A549 (cell line): ENCODE measurements around the gene COQ10A. TPM values are rescaled to one million over a fixed set of nuclear protein-coding genes. Genes with fewer than 3 reads are reported as not detected.

ENCODE experiments used
- ATAC-seq, 2 experiments: fragments of 200-7000 bp in 1 of 2; fragments of >200 bp in 1 of 2; cut with Nextera tagmentation in 1 of 2; cut with Tn5 transposase in 1 of 2; 3 replicates each; pipeline versions ENCODE4 v1.8.0 to v1.9.1; 2018 to 2020; ENCODE audit warnings: mild to moderate bottlenecking in 1 of 2, moderate library complexity in 1 of 2
- CTCF ChIA-PET: fragments of 300-600 bp; sonication (Branson Sonifier 250); formaldehyde crosslinking; extraction: SDS; loops from one replicate; lab custom pipeline; 2021; ENCODE audit warnings: antibody characterized with exemption, inconsistent platforms; lab: Yijun Ruan, JAX
- POLR2A ChIA-PET: fragments of 350-600 bp; formaldehyde crosslinking; extraction: SDS; loops from one replicate; lab custom pipeline; 2021; ENCODE audit warnings: antibody characterized with exemption, inconsistent platforms; lab: Yijun Ruan, JAX
- DNase-seq, 2 experiments: peaks; one replicate each; pipeline versions ENCODE4 v3.0.0 to v3.0.0-alpha.2; 2011 to 2016; ENCODE audit warnings: low read depth in 1 of 2, low spot score in 1 of 2
- FAIRE-seq: peaks from 2 replicates; lab custom pipeline; 2011; peaks lifted over from hg19 to GRCh38; lab: Jason Lieb, UNC
- H3K27ac ChIP-seq, 2 experiments: fragments of >200 bp; sonication (Bioruptor Twin); formaldehyde crosslinking; 3 replicates each; pipeline ENCODE4 v1.5.1; 2016 to 2017
- H3K4me1 ChIP-seq: fragments of >200 bp; sonication (Bioruptor Twin); formaldehyde crosslinking; 3 replicates; pipeline ENCODE4 v1.6.1; 2016
- H3K4me2 ChIP-seq: fragments of >200 bp; sonication (Bioruptor Twin); formaldehyde crosslinking; 3 replicates; pipeline ENCODE4 v1.6.1; 2016
- H3K4me3 ChIP-seq: fragments of >200 bp; sonication (Bioruptor Twin); formaldehyde crosslinking; 3 replicates; pipeline ENCODE4 v1.5.1; 2016
- H3K9me3 ChIP-seq: fragments of >200 bp; sonication (Bioruptor Twin); formaldehyde crosslinking; 3 replicates; pipeline ENCODE4 v1.6.1; 2016
- ATOH8 ChIP-seq: fragments of 250-450 bp; sonication (Bioruptor Pico); IDR thresholded peaks from 2 replicates; pipeline ENCODE4 v1.5.0; 2020; ENCODE audit warnings: low read depth, mild to moderate bottlenecking, moderate library complexity
- BHLHE40 ChIP-seq: IDR thresholded peaks from 2 replicates; pipeline ENCODE4 v1.6.1; 2012; ENCODE audit warnings: low read depth, low read length, inconsistent platforms
- CBX2 ChIP-seq: fragments of 200-600 bp; sonication (generic); IDR thresholded peaks from 2 replicates; pipeline ENCODE4 v1.6.1; 2016; ENCODE audit warnings: low read depth, mild to moderate bottlenecking, borderline replicate concordance
- CEBPB ChIP-seq, 2 experiments: fragments of >200 bp in 1 of 2; sonication (Bioruptor Twin) in 1 of 2; formaldehyde crosslinking in 1 of 2; IDR thresholded peaks; 2 replicates each; pipeline ENCODE4 v1.6.1; 2012 to 2016
- CHD2 ChIP-seq: fragments of 150-350 bp; IDR thresholded peaks from 2 replicates; pipeline ENCODE4 v1.6.1; 2014; ENCODE audit warnings: low read length; ENCODE audit not compliant: partially characterized antibody
- CHD4 ChIP-seq: fragments of 200-600 bp; sonication (generic); IDR thresholded peaks from 2 replicates; pipeline ENCODE4 v1.6.1; 2016; ENCODE audit warnings: antibody characterized with exemption, mild to moderate bottlenecking, borderline replicate concordance
- CTCF ChIP-seq: fragments of >200 bp; sonication (Bioruptor Twin); formaldehyde crosslinking; IDR thresholded peaks from 3 replicates; pipeline ENCODE4 v1.5.1; 2016
- EHF ChIP-seq: fragments of 250-450 bp; sonication (Bioruptor Pico); IDR thresholded peaks from 2 replicates; pipeline ENCODE4 v1.5.0; 2020; ENCODE audit warnings: mild to moderate bottlenecking
- ESRRA ChIP-seq: fragments of 150-350 bp; IDR thresholded peaks from 2 replicates; pipeline ENCODE4 v1.6.1; 2014; ENCODE audit warnings: mild to moderate bottlenecking, low read length, borderline replicate concordance
- FOSL2 ChIP-seq, 2 experiments: fragments of 450-650 bp in 1 of 2; fragments of >200 bp in 1 of 2; sonication (Bioruptor Twin) in 1 of 2; formaldehyde crosslinking; IDR thresholded peaks; 2 replicates each; pipeline versions ENCODE4 v1.5.0 to v1.6.1; 2016 to 2020; ENCODE audit warnings: mild to moderate bottlenecking in 1 of 2, moderate library complexity in 1 of 2
- HDAC2 ChIP-seq: fragments of 200-600 bp; sonication (generic); IDR thresholded peaks from 2 replicates; pipeline ENCODE4 v1.6.1; 2016
- HES2 ChIP-seq: fragments of >200 bp; sonication (Bioruptor Twin); formaldehyde crosslinking; IDR thresholded peaks from 2 replicates; pipeline ENCODE4 v1.6.1; 2016
- HEYL ChIP-seq: fragments of 250-450 bp; sonication (Bioruptor Pico); IDR thresholded peaks from 2 replicates; pipeline ENCODE4 v1.8.0; 2021; ENCODE audit warnings: mild to moderate bottlenecking, moderate library complexity
- HMGXB4 ChIP-seq: fragments of 250-450 bp; sonication (Bioruptor Pico); IDR thresholded peaks from 2 replicates; pipeline ENCODE4 v1.5.0; 2021; ENCODE audit warnings: mild to moderate bottlenecking, moderate library complexity, borderline replicate concordance
- HOXB13 ChIP-seq: fragments of 250-450 bp; sonication (Bioruptor Pico); IDR thresholded peaks from 2 replicates; pipeline ENCODE4 v1.5.0; 2020; ENCODE audit warnings: low read depth, mild to moderate bottlenecking, moderate library complexity
- JUN ChIP-seq, 2 experiments: fragments of >200 bp; sonication (Bioruptor Twin); formaldehyde crosslinking; IDR thresholded peaks; 2 replicates in 1 of 2; 3 replicates in 1 of 2; pipeline ENCODE4 v1.6.1; 2016 to 2017
- KDM5A ChIP-seq: fragments of 200-600 bp; sonication (generic); IDR thresholded peaks from 2 replicates; pipeline ENCODE4 v1.6.1; 2016; ENCODE audit warnings: antibody characterized with exemption, mild to moderate bottlenecking
- MYC ChIP-seq: IDR thresholded peaks from 2 replicates; pipeline ENCODE4 v1.6.1; 2012; ENCODE audit warnings: mild to moderate bottlenecking, inconsistent platforms, low read length, improper control_type of control experiment, borderline replicate concordance
- NR3C1 ChIP-seq: fragments of >200 bp; sonication (Bioruptor Twin); formaldehyde crosslinking; IDR thresholded peaks from 3 replicates; pipeline ENCODE4 v1.6.1; 2017
- PBX3 ChIP-seq: IDR thresholded peaks from 2 replicates; pipeline ENCODE4 v1.6.1; 2012
- PHF8 ChIP-seq: fragments of 200-600 bp; sonication (generic); IDR thresholded peaks from 2 replicates; pipeline ENCODE4 v1.6.1; 2016; ENCODE audit warnings: low read depth, mild to moderate bottlenecking, antibody characterized with exemption, moderate library complexity, borderline replicate concordance
- POLR2AphosphoS2 ChIP-seq: conservative IDR thresholded peaks from 2 replicates; pipeline ENCODE4 v1.6.1; 2012; ENCODE audit warnings: low read length, improper control_type of control experiment, inconsistent platforms
- RARB ChIP-seq: fragments of 250-450 bp; sonication (Bioruptor Pico); IDR thresholded peaks from 2 replicates; pipeline ENCODE4 v1.8.0; 2021; ENCODE audit warnings: mild to moderate bottlenecking, moderate library complexity
- RFX5 ChIP-seq: fragments of 450-650 bp; IDR thresholded peaks from 2 replicates; pipeline ENCODE4 v1.7.1; 2014; ENCODE audit warnings: antibody characterized with exemption, mild to moderate bottlenecking, moderate library complexity
- SMC3 ChIP-seq: fragments of >200 bp; sonication (Bioruptor Twin); formaldehyde crosslinking; IDR thresholded peaks from 3 replicates; pipeline ENCODE4 v1.6.1; 2018; ENCODE audit warnings: inconsistent platforms
- SREBF2 ChIP-seq: fragments of 450-650 bp; IDR thresholded peaks from 2 replicates; pipeline ENCODE4 v1.6.1; 2014; ENCODE audit warnings: mild to moderate bottlenecking, moderate library complexity
- TP53 ChIP-seq: fragments of 250-450 bp; sonication (Bioruptor Pico); IDR thresholded peaks from 2 replicates; pipeline ENCODE4 v1.5.0; 2021; ENCODE audit warnings: mild to moderate bottlenecking, moderate library complexity
- ZFP36 ChIP-seq: fragments of 450-650 bp; IDR thresholded peaks from 2 replicates; pipeline ENCODE4 v1.6.1; 2014; ENCODE audit warnings: borderline replicate concordance; ENCODE audit not compliant: partially characterized antibody
- WGBS: methylation state at CpG from one replicate; pipeline ENCODE4 v1.1.6; 2017; ENCODE audit errors: missing lambda C conversion rate; 5-methylcytosine and 5-hydroxymethylcytosine counted together
- polyA plus RNA-seq, 4 experiments: library from polyadenylated mRNA; depleted of rRNA in 3 of 4; stranded (reverse); fragments of >200 nt; fragmentation: RNase III in 1 of 4; extraction: RNeasy Plus Mini Kit Qiagen cat#74134 plus additional on column Dnase treatment in 1 of 4; gene quantifications; 2 replicates in 3 of 4; 3 replicates in 1 of 4; pipeline ENCODE4 v1.2.3, GENCODE V29; 2011 to 2017

COQ10A gene
- polyA plus RNA-seq, 2 of the 4 experiments (the other 2 are of a cell fraction), result 23.5 to 40.9 TPM

GRCh38 chr12:56247923-56248322 is 18.8 kb upstream of the COQ10A start (continued):
- TF ChIP-seq MYC (no peak), ESRRA (no peak), HDAC2 (no peak)

GRCh38 chr12:56248711-56249110 is 18.0 kb upstream of the COQ10A start:
- ChIA-PET CTCF (interaction anchor here (0.5 to 14.6 kb wide), 6 partner anchors 11 to 220 kb away, joined by 3 to 146 read pairs (median 5); partner anchors contain the start of genes ANKRD52, COQ10A and SPRYD4), POLR2A (no interaction called here)

GRCh38 chr12:56252649-56253048 is 14.1 kb upstream of the COQ10A start:
- WGBS, result 99% methylated on average over 3 of the region's 3 CpGs
- Histone ChIP-seq H3K9me3 (no peaks in the 10 kb centered on the region), H3K27ac (no peak overlapping the region), H3K4me1 (peaks cover 15% of the 10 kb centered on the region), H3K4me3 (no peak overlapping the region), H3K4me2 (no peak overlapping the region)
- ChIA-PET POLR2A (no interaction called here), CTCF (interaction anchor here (0.6 to 14.6 kb wide), 10 partner anchors 9 to 82 kb away, joined by 3 to 146 read pairs (median 4); partner anchors contain the start of genes COQ10A, RNF41 and SMARCC2)
- no peak for DNase-seq
- no peak for ATAC-seq
- no peak for FAIRE-seq
- TF ChIP-seq FOSL2 (IDR thresholded peaks at IDR 0.05), result no peak
- no peak for TF ChIP-seq FOSL2 (CRISPR knock-in tag; IDR thresholded peaks at IDR 0.05)
- TF ChIP-seq SMC3, result no peak
- no peak for TF ChIP-seq KDM5A
- no peak for TF ChIP-seq HEYL
- TF ChIP-seq HMGXB4 (CRISPR knock-in tag), result no peak
- TF ChIP-seq CTCF, result no peak
- TF ChIP-seq PHF8, result no peak
- TF ChIP-seq EHF (CRISPR knock-in tag), result no peak
- no peak for TF ChIP-seq RFX5

More at GRCh38 chr12:56248711-56249110, 18.0 kb upstream of the COQ10A start:
- ATAC-seq, result no peak
- Histone ChIP-seq H3K4me3 (no peak overlapping the region), H3K4me1 (peaks cover 16% of the 10 kb centered on the region), H3K4me2 (no peak overlapping the region), H3K9me3 (no peaks in the 10 kb centered on the region), H3K27ac (no peak overlapping the region)
- no peak for FAIRE-seq
- TF ChIP-seq HMGXB4 (CRISPR knock-in tag) (no peak), CHD2 (no peak), MYC (no peak), BHLHE40 (no peak), SREBF2 (no peak), POLR2AphosphoS2 (no peak), HOXB13 (CRISPR knock-in tag) (no peak), TP53 (no peak), NR3C1 (no peak), ATOH8 (CRISPR knock-in tag) (no peak), ZFP36 (no peak), CHD4 (no peak), CEBPB (IDR thresholded peaks at IDR 0.05) (no peak), RARB (no peak), HES2 (no peak), PBX3 (no peak), CBX2 (no peak), JUN (IDR thresholded peaks at IDR 0.05) (no peak)
- WGBS, result over 99% methylated on average over 8 of the region's 8 CpGs
- no peak for DNase-seq
